GM12891 (cell line): ENCODE results near the gene MAT1A.

Experiments used
- PAX5 ChIP-seq: IDR thresholded peaks from 2 replicates; pipeline ENCODE4 v1.6.1; 2011; ENCODE audit warnings: low read length, moderate library complexity, mild to moderate bottlenecking; ENCODE audit not compliant: insufficient read depth, severe bottlenecking
- POLR2A ChIP-seq: IDR thresholded peaks from 2 replicates; pipeline ENCODE4 v1.6.1; 2011; ENCODE audit warnings: low read depth, low read length, control low read depth
- POLR2AphosphoS5 ChIP-seq: IDR thresholded peaks from 2 replicates; pipeline ENCODE4 v1.6.1; 2011; ENCODE audit warnings: low read depth, low read length, control low read depth
- SPI1 ChIP-seq: IDR thresholded peaks from 2 replicates; pipeline ENCODE4 v1.6.1; 2011; ENCODE audit warnings: low read depth, low read length, control low read depth
- TAF1 ChIP-seq: IDR thresholded peaks from 2 replicates; pipeline ENCODE4 v1.6.1; 2011; ENCODE audit warnings: low read depth, low read length, control low read depth

GRCh38 chr10:80283536-80284199 lies 5.8 kb downstream of the MAT1A start:
- TF ChIP-seq POLR2AphosphoS5 (no peak), POLR2A (no peak), PAX5 (no peak), TAF1 (no peak), SPI1 (no peak)
